PC-3 (cell line): ENCODE data around the gene ASPHD2. TPM values are rescaled to one million over a fixed set of nuclear protein-coding genes. Genes with fewer than 3 reads are reported as not detected.

Experiments
- ATAC-seq: fragments of 200-7000 bp; cut with Tn5 transposase; 2 replicates; pipeline ENCODE4 v1.9.1; 2020; ENCODE audit warnings: mild to moderate bottlenecking, moderate library complexity
- BruUV-seq: library from RNA; stranded (reverse); fragments of 400-500 nt; replicated peaks from 2 replicates; lab custom pipeline; 2021; lab: Mats Ljungman, UMichigan
- CTCF ChIA-PET: fragments of 300-600 bp; sonication (Branson Sonifier 250); formaldehyde crosslinking; loops from one replicate; lab custom pipeline; 2022; ENCODE audit warnings: antibody characterized with exemption; lab: Charles Lee
- POLR2A ChIA-PET: fragments of 300-600 bp; sonication (Branson Sonifier 250); formaldehyde crosslinking; loops from one replicate; lab custom pipeline; 2022; ENCODE audit warnings: antibody characterized with exemption; ENCODE audit not compliant: unreplicated experiment; lab: Charles Lee
- DNase-seq: peaks from one replicate; pipeline ENCODE4 v3.0.0-alpha.2; 2015
- H2AFZ ChIP-seq: fragments of 300-600 bp; sonication (generic); 2 replicates; pipeline ENCODE4 v1.6.0; 2016; ENCODE audit warnings: antibody characterized with exemption, low read length
- H3F3A ChIP-seq: fragments of 300-600 bp; sonication (generic); one replicate; pipeline ENCODE4 v1.6.0; 2017; ENCODE audit warnings: antibody characterized with exemption, low read length, control low read depth, mild to moderate bottlenecking; ENCODE audit not compliant: unreplicated experiment
- H3K27ac ChIP-seq: fragments of 300-600 bp; sonication (generic); 2 replicates; pipeline ENCODE4 v1.5.1; 2016; ENCODE audit warnings: mild to moderate bottlenecking, low read length
- H3K27me3 ChIP-seq: fragments of 300-600 bp; sonication (generic); 2 replicates; pipeline ENCODE4 v1.6.1; 2016; ENCODE audit warnings: low read length, mixed read lengths
- H3K36me3 ChIP-seq: fragments of 300-600 bp; sonication (generic); 2 replicates; pipeline ENCODE4 v1.6.1; 2016; ENCODE audit warnings: low read depth, mixed run types, low read length, mixed read lengths
- H3K4me1 ChIP-seq: fragments of 300-600 bp; sonication (generic); 2 replicates; pipeline ENCODE4 v1.5.1; 2016; ENCODE audit warnings: low read length; ENCODE audit not compliant: insufficient read depth
- H3K4me2 ChIP-seq: fragments of 300-600 bp; sonication (generic); 2 replicates; pipeline ENCODE4 v1.6.0; 2016; ENCODE audit warnings: low read length
- H3K4me3 ChIP-seq: fragments of 300-600 bp; sonication (generic); 2 replicates; pipeline ENCODE4 v1.5.1; 2016; ENCODE audit warnings: mild to moderate bottlenecking, low read length, mixed read lengths
- H3K79me2 ChIP-seq: fragments of 300-600 bp; sonication (generic); 2 replicates; pipeline ENCODE4 v1.6.1; 2017; ENCODE audit warnings: low read length, mixed read lengths
- H3K9ac ChIP-seq: fragments of 300-600 bp; sonication (generic); 2 replicates; pipeline ENCODE4 v1.6.0; 2016; ENCODE audit warnings: mild to moderate bottlenecking, low read length
- H3K9me2 ChIP-seq: fragments of 300-600 bp; sonication (generic); replicated peaks from 2 replicates; pipeline ENCODE4 v1.6.1; 2016; ENCODE audit warnings: mixed run types, low read length, mixed read lengths
- H3K9me3 ChIP-seq: fragments of 300-600 bp; sonication (generic); 2 replicates; pipeline ENCODE4 v1.6.1; 2016; ENCODE audit warnings: low read length, mixed read lengths
- H4K20me1 ChIP-seq: fragments of 300-600 bp; sonication (generic); 2 replicates; pipeline ENCODE4 v1.6.1; 2016; ENCODE audit warnings: low read length, mixed read lengths
- CTCF ChIP-seq: fragments of 300-600 bp; sonication (generic); conservative IDR thresholded peaks from 2 replicates; pipeline ENCODE4 v1.5.1; 2017; ENCODE audit warnings: antibody characterized with exemption, low read depth, mild to moderate bottlenecking, low read length
- EZH2 ChIP-seq: fragments of 300-600 bp; sonication (generic); IDR thresholded peaks from one replicate; pipeline ENCODE4 v1.6.1; 2017; ENCODE audit warnings: antibody characterized with exemption, mild to moderate bottlenecking, low read length; ENCODE audit not compliant: unreplicated experiment
- EZH2phosphoT487 ChIP-seq: fragments of 300-600 bp; sonication (generic); IDR thresholded peaks from 2 replicates; pipeline ENCODE4 v1.6.1; 2018; ENCODE audit warnings: mild to moderate bottlenecking, antibody characterized with exemption, low read length, borderline replicate concordance
- intact Hi-C: fragments of 100-400 bp; cut with micrococcal nuclease; formaldehyde crosslinking; loops from 2 replicates; pipeline ENCODE4 v1.9.0; 2023
- total RNA-seq: library from RNA; depleted of rRNA; stranded (reverse); fragments of >200 nt; gene quantifications from 2 replicates; pipeline ENCODE4 v1.2.3, GENCODE V29; 2014

Gene ASPHD2
- total RNA-seq, 1 experiment from 2014 or later, result 2.1 TPM

GRCh38 chr22:26466196-26466595 lies 37.1 kb downstream of the ASPHD2 start:
- BruUV-seq, result no TSS peak
- intact Hi-C loops, result no loop called here
- Histone ChIP-seq H4K20me1 (no peaks in the 10 kb centered on the region), H3K4me1 (peaks cover 7% of the 10 kb centered on the region), H3K9me3 (no peaks in the 10 kb centered on the region), H3K4me3 (no peak overlapping the region), H3F3A (no peaks in the 10 kb centered on the region), H3K36me3 (peaks cover 13% of the 10 kb centered on the region; the same call in 1 of the 2 replicates), H3K79me2 (no peaks in the 10 kb centered on the region), H3K4me2 (no peak overlapping the region), H2AFZ (no peak overlapping the region), H3K27ac (no peak overlapping the region), H3K9ac (no peak overlapping the region), H3K27me3 (no peaks in the 10 kb centered on the region), H3K9me2 (no peaks in the 10 kb centered on the region)
- ChIA-PET POLR2A (no interaction called here), CTCF (interaction anchor here (0.7 kb wide), 1 partner anchor 102 kb away, joined by 3 read pairs; no protein-coding TSS in a partner anchor)
- TF ChIP-seq CTCF, result no peak
- TF ChIP-seq EZH2phosphoT487, result no peak
- no peak for TF ChIP-seq EZH2
- DNase-seq, result no peak
- ATAC-seq, result no peak

DNA sequence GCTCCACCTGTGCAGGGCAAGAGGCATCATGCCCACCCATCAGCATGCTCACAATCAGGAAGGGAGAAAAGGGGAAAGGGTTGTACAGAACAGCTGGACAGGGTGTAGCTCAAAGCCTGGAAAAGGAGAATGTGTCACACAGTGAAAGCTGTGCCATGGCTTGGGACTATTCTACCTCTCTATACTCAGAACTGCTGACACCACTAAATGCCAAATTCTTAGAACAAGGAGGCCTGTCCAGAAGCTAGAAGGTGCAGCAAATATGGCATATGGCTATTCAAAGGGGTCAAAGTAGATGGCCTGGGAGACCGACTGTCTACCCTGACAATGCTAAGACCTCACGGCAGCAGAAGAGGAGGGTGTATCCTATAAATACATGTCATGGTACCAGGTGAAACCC lies 41.7 kb downstream of the ASPHD2 start:
- Histone ChIP-seq H4K20me1 (no peaks in the 10 kb centered on the region), H3K9me3 (no peaks in the 10 kb centered on the region), H3K27ac (peak overlapping the region; percentile 63), H3K4me3 (no peak overlapping the region), H3K36me3 (peaks cover 15% of the 10 kb centered on the region), H3K4me2 (peak overlapping the region; percentile 14; the same call in 1 of the 2 replicates), H3K4me1 (peaks cover 35% of the 10 kb centered on the region), H3K79me2 (peaks cover 5% of the 10 kb centered on the region; the same call in 1 of the 2 replicates), H3F3A (peaks cover 4% of the 10 kb centered on the region), H3K9ac (no peak overlapping the region), H3K9me2 (no peaks in the 10 kb centered on the region), H3K27me3 (no peaks in the 10 kb centered on the region), H2AFZ (no peak overlapping the region)
- TF ChIP-seq EZH2phosphoT487 (no peak), CTCF (no peak), EZH2 (no peak)
- ChIA-PET CTCF (no interaction called here), POLR2A (no interaction called here)
- no peak for DNase-seq
- no TSS peak for BruUV-seq
- no peak for ATAC-seq
- intact Hi-C loops, result no loop called here

GRCh38 chr22:26471522-26471921 lies 42.5 kb downstream of the ASPHD2 start:
- no peaks in the 10 kb centered on the region for H3K27me3 ChIP-seq
- no peaks in the 10 kb centered on the region for H4K20me1 ChIP-seq
- H3K79me2 ChIP-seq, result peaks cover 5% of the 10 kb centered on the region; the same call in 1 of the 2 replicates
- H3K27ac ChIP-seq, result peak overlapping the region; percentile 77
- intact Hi-C loops, result no loop called here
- TF ChIP-seq EZH2phosphoT487 (no peak), CTCF (no peak), EZH2 (no peak)
- DNase-seq (peak; percentile 92), ATAC-seq (peak; percentile 100)
- H3K4me1 ChIP-seq, result peaks cover 35% of the 10 kb centered on the region
- no peak overlapping the region for H2AFZ ChIP-seq
- H3K4me3 ChIP-seq, result 0 out of 2 replicates have a peak overlapping the region, but pooled peaks have one; percentile 30
- H3K36me3 ChIP-seq, result peaks cover 15% of the 10 kb centered on the region
- CTCF ChIA-PET, result interaction anchor here (0.6 kb wide), 1 partner anchor 103 kb away, joined by 3 read pairs; no protein-coding TSS in a partner anchor
- peaks cover 4% of the 10 kb centered on the region for H3F3A ChIP-seq
- no peaks in the 10 kb centered on the region for H3K9me2 ChIP-seq
- H3K9ac ChIP-seq, result no peak overlapping the region
- peak overlapping the region; percentile 65 for H3K4me2 ChIP-seq
- H3K9me3 ChIP-seq, result no peaks in the 10 kb centered on the region
- BruUV-seq, result no TSS peak
- POLR2A ChIA-PET, result no interaction called here
